Femur (tissue), 1 donor: ENCODE data around the gene TTC16.
"Not testable (repeated sequence)": the region's sequence is repeated elsewhere in the genome, so short reads cannot be mapped to it uniquely, and the experiment has no call there.

Source experiments
- DNase-seq: peaks from one replicate; pipeline ENCODE4 v3.0.0-alpha.2; 2017

Gene TTC16

GRCh38 chr9:127746959-127747569, 31.2 kb downstream of the TTC16 start:
- DNase-seq: no peak

GRCh38 chr9:127749090-127749787, 33.4 kb downstream of the TTC16 start:
- no peak for DNase-seq

GRCh38 chr9:127751269-127752054, 35.6 kb downstream of the TTC16 start:
- no peak for DNase-seq

GRCh38 chr9:127753148-127753547, 37.3 kb downstream of the TTC16 start:
- DNase-seq: no peak

GRCh38 chr9:127753622-127754021, 37.7 kb downstream of the TTC16 start:
- no peak for DNase-seq

GRCh38 chr9:127754099-127755060, 38.5 kb downstream of the TTC16 start:
- no peak for DNase-seq

- no peak for DNase-seq
Observed at GRCh38 chr9:127755061-127756060, 39.5 kb downstream of the TTC16 start.

- no peak for DNase-seq
Observed at GRCh38 chr9:127756233-127756632, 40.4 kb downstream of the TTC16 start.

GRCh38 chr9:127756776-127757175, 40.9 kb downstream of the TTC16 start:
- not testable (repeated sequence) for DNase-seq

- DNase-seq: no peak
Observed at GRCh38 chr9:127758843-127759242, 43.0 kb downstream of the TTC16 start.

- no peak for DNase-seq
Observed at GRCh38 chr9:127761061-127761460, 45.2 kb downstream of the TTC16 start.

- no peak for DNase-seq
Observed at GRCh38 chr9:127761491-127761956, 45.6 kb downstream of the TTC16 start.

GRCh38 chr9:127762111-127762676, 46.3 kb downstream of the TTC16 start:
- DNase-seq: no peak

- peak; percentile 62 for DNase-seq
Observed at GRCh38 chr9:127763918-127764384, 48.1 kb downstream of the TTC16 start.

GRCh38 chr9:127765418-127765817, 49.5 kb downstream of the TTC16 start:
- no peak for DNase-seq

GRCh38 chr9:127767410-127767809, 51.5 kb downstream of the TTC16 start:
- no peak for DNase-seq

GRCh38 chr9:127767909-127768331, 52.0 kb downstream of the TTC16 start:
- DNase-seq: peak; percentile 55

- no peak for DNase-seq
Observed at GRCh38 chr9:127768698-127769097, 52.8 kb downstream of the TTC16 start.

- no peak for DNase-seq
Observed at GRCh38 chr9:127769101-127769500, 53.2 kb downstream of the TTC16 start.

GRCh38 chr9:127769929-127770582, 54.2 kb downstream of the TTC16 start:
- DNase-seq: no peak
